Stromal cell of bone marrow (primary cell): Measurements from ENCODE around the gene ARHGEF19.
"Not testable (repeated sequence)": the region's sequence is repeated elsewhere in the genome, so short reads cannot be mapped to it uniquely, and the experiment has no call there.

Experiments used
- DNase-seq: peaks from one replicate; pipeline ENCODE4 v3.0.0-alpha.2; 2012; ENCODE audit warnings: low read depth

Gene ARHGEF19

DNA sequence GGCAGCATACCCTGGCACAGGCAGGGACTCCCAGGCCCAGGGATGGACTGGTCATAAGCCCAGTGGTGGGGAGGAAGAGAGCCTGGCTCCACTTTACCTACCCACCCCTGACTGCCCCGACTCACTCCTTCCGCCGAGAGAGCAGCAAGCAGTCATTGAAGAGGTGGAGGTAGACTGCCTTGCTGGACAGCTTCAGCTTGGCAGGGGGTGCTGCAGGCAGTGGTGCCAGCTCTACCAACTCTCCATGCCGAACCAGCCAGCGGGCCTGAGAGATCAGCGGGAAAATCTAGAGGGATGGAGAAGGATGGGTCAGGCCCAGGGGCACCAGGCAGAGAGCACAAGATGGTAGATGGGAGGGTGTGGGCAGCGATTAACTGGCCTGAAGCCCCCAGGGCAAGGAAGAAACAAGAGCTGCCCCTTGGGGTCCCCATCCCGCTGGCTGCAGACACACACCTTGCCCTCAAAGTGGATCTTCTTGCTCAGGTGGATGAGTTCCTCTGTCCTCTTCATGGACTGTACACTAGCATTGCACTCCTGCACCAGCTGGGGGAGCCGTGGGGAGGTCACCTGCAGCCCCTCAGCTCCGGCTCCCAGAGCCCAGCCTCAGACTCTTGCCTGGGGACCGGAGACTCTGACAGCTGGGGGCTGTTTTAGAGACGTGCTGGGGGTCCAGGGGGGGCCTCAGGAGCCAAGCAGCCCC, 7.7 kb downstream of the ARHGEF19 start:
- no peak for DNase-seq

DNA sequence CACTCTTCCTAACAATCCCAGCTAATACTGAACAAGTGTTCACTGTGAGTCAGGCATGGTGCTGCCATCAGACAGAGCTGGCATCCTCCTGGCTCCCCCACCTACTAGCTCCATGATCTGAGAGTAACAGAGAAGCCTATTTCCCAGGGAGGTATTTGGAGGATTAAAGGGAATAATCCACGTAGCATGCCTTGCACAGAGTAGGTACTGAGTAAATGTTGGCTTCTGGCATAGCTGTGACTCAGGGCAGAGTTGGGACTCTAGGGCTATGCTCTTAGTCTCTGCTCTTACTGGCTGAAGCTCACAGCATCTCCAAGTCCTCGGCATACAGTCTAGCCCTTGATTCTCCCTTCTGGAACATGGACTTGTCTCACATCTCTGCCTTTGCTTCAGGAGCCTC, 8.2 kb downstream of the ARHGEF19 start:
- DNase-seq, result no peak

DNA sequence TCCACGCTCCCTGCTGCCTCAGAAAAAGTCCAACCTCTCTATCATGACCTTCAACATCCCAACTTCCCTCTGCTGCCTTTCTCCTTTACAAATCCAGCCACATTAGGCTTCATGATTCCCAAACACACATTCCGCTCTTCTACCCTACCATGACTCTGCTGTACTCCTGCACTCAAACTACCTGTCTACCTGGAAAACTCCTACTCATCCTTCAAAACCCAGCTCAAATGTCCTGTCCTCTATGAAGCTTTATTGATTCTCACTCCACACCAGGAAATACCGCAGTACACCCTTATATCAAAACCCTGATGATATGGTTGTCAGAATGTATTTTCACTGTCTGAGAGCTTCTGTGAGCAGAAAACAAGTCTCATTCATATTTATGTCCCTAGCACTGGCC, 8.9 kb downstream of the ARHGEF19 start:
- no peak for DNase-seq

DNA sequence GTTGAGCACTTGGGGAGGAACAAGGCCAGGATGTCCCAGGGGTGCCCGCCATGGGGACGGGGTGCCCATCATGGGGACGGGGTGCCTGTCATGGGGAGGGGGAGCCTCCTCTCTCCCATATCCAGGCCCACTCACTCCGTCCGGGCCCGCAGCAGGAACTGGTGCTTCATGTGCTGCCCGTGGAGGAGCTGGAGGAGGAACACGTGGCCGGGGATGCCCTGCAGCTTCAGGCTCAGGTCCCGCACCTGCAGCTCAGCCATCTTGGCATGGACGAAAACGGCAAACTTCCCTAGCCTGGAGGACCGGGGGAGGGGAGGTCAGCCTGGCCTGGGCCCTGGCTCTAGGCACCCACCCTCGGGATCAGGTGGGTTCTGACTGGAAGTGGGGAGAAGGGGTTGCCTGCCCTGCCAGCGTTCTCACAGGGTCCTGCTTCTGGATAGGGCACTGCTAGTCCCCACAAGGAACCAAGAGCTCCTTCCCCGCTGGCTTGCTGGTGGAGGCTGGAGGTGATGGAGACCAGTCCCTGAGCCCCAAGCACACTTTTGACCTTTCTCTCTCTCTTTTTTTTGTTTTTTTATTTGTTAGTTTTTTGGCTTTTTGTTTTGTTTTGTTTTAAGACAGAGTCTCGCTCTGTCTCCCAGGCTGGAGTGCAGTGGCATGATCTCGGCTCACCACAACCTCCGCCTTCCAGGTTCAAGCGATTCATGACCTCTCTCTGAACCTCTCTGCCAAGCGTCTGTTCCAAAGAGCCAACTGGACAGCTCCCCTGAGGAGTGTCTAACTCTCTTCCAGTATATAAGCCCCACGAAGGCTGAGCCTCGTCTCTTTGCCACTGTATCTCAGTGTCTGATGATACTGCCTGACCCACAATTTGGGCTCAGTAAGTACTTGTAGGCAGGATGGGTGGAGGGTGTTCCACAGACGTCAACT, 9.9 kb downstream of the ARHGEF19 start:
- DNase-seq, result no peak

DNA sequence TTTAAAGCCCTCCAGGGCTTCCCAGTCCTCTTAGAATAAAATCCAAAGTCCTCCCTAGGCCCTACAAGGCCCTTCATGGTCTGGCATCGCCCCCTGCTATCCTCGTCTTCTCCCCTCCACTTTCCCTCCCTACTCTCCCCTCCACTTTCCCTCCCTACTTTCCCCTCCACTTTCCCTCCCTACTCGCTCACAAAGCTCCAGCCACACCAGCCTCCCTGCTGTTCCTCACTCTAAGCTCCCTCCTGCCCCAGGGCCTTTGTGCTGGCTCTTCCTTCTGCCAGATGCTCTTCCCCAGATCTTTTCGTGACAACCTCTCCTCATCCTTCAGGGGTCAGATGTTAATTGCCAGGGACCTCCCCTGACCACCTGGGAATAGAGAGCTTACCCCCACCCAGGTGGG, 12.8 kb downstream of the ARHGEF19 start:
- no peak for DNase-seq

DNA sequence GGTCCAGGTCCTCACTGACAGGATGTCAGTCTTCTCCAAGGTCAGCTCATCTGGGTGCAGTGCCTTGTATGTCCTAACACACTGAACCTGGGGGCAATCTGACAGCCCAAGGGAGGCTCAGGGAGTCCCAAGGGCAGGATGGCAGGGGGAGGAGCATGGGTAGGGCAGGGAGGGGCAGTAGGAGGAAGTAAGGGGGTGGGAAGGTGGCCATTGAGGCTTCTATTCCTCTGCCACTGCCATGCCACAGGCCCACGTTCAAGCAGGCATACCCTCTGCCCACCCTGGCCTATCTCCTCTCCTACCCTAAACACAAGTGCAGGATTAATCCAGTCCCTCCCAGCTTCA, 13.3 kb downstream of the ARHGEF19 start:
- no peak for DNase-seq

DNA sequence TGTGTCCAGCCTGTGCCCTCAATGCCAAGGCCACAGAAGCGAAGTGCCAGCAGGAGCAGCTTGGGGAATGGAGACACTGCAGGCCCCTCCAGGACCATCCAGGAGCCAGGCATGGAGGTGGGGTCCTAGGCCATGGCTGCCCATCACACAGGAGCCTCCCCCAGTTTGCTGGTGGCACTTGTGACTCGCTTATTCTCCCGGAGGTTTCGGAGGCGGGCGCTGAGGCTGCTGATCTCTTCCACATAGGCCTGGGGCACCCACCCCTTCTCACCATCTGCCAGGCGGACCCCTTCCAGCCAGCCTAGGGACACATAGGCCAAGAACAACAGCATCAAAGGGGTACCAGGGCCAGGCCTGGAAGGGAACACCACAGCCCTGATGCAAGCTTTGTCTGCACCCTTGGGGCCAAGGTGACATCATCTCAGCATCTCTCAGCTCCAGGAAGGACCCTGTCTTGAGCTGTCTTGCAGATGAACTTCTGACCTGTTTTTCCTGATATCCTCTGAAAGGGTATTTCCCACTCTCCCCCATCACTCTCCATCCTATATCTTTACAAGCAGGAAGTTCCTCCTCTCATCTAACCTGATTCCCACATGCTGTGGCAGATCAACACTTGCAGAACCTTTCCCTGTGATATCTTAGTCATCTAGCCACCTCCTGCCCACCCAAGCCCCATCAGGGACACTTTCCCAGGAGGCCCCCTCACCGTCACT, 13.9 kb downstream of the ARHGEF19 start:
- no peak for DNase-seq

DNA sequence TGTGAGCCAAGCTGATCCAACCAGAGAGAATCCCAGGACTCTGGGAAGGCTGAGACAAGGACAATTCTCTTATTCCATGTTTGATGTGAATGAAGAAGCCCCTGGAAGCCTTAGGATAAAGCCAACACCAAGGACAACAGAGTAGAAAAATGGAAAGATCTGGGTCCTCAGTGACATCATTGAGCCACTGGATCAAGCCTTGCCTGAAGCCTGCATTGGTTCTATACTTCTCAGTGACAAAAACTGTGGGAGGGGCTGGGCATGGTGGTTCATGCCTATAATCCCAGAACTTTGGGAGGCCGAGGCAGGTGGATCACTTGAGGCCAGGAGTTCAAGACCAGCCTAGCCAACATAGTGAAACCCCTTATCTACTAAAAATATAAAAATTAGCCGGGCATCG, 15.6 kb downstream of the ARHGEF19 start:
- no peak for DNase-seq

DNA sequence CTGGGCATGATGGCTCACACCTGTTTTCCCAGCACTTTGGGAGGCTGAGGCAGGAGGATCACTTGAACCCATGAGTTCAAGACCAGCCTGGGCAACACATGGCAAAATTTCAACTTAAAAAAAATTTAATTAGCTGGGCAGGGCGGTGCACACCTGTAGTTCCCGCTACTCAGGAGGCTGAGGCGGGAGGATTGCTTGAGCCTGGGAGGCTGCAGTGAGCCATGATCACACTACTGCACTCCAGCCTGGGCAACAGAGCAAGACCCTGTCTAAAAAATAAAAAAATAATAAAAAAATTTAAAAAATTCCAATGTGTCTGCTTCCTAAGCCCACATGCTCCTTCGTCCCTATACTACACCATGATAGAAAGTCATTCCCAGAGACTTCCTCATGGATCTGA, 16.3 kb downstream of the ARHGEF19 start:
- not testable (repeated sequence) for DNase-seq

DNA sequence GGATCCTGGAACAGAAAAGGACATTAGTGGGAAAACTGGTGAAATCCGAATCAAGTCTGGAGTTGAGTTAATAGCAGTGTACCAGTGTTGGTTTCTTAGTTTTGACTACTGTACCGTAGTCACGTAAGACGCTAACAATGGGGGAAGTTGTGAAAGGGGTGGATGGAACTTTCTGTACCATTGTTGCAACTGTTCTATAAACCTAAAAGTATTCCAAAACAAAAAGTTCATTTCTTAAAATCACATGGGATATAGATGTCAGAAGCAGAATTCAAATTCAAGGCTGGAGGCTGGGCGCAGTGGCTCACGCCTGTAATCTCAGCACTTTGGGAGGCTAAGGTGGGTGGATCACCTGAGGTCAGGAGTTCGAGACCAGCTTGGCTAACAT, 16.9 kb downstream of the ARHGEF19 start:
- DNase-seq, result no peak

DNA sequence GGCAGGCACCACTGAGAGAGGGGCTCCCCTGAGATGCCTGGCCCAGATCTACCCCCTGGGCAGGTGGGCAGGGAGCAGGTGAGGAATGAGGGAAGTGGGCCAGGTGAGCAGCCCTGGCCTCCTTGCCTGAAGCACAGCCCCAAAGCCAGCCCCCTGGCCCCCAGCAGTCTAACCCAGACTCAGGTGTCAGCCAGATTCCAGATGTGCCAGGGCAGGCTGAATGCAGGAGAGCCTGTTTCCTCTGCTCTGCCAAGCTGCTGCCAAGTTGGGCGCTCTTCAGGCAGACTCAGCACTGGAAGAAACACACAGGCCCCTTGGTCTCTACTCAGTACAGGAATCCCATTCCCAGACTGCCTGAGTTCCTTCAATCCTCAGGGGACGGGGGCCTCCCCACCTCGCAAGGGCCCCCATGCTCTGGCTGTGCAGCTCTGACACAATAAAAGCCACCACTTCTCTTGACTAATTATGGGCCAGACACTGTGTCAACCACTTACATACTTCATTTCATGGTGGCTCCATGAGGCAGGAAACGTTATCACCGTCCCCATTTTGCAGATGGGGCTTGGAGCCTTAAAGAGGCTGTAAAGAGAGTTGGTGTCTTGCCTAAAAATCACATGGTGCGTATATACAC, 20.4 kb downstream of the ARHGEF19 start:
- DNase-seq, result no peak

DNA sequence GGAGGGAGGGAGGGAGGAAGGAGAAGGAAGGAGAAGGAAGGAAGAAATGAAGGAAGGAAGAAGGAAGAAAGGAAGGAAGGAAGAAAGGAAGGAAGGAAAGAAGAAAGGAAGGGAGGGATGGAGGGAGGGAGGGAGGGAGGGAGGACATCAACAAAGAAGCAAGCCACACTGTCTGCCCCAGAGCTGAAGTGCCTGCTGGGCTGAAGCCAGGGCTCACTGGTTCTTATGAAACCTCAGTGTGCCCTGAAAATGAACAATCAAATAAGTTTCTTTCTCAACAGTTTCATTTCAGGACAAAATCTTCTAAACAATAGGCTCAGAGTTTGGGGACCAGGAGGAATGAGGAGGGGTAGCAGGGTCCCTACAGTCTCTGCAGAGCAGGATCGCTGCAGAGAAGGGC, 21.1 kb downstream of the ARHGEF19 start:
- DNase-seq, result no peak

DNA sequence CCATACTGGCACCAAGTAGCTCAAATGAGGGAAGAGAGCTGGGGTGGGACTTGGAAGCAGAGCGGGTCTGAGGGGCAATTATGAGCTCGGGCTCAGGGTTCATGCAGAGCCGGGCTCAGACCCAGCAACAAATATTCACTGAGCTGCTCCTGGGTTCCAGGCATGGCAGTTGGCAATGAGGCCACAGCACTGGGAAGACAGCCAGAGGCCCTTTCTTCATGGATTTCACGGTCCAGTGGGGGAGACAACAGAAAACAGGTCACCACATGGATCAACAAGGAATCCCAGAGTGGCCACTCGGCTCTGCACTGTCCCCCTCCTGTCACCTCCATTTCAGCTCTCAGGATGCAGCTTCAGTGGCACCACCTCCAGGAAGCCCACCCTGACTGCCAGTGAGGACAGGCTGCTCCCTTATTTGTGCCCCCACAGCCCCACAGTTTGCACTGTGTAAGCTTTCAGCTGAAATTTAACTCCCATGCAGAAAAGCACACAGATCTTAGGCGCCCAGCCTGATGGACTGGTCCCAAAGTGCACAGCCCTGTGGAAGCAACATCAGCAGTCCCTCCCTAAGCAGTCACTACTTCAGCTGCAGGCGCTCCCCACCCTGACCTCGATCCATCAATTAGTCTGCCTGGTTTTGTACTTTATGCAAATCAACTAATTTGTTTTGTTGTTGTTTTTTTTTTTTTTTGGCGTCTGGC, 22.4 kb downstream of the ARHGEF19 start:
- DNase-seq, result no peak

DNA sequence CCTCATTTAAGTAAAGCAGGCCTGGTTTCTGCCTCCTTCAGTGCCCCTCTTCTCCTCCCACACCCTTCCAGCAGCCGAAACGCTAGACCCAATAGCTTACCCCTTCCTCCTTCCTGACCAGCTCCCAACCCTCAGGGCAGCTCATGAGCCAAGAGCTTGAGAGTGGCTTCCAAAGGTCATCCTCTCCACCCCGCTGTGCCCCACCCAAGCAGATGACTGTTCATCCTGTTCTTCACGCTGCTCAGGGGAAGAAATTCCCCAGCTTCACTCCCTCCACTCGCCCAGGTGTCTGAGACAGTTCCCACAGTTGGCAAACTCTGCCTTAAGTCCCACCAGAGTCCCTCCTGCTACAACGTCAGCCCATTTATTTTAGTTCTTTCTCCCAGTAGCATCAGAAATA, 23.4 kb downstream of the ARHGEF19 start:
- DNase-seq, result no peak

DNA sequence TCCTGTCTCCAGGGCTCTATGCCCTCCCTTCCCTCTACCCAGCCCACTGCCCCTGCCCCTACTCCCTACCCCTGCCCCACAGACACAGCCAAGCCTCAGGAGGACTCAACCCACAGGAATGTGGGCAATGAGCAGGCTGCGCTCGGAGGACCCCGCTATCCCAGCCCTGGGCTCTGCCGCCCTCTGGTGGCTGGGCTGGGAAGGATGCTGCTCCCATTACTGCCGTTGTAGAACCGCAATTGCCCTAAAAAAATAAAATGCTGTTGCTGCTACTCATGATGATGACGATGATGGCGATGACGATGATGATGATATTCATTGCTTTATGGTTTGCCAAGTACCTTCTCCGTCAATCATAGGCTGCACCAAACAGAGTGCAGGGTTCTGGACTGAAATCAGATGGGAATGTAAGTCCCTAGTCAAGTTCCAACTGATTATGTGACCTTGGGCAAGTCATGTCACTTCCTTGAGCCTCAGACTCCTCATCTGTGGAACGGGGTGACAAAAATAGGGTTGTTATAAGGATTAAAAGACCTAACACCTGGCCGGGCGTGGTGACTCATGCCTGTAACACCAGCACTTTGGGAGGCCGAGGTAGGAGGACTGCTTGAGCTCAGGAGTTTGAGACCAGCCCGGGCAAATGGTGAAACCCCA, 24.6 kb downstream of the ARHGEF19 start:
- peak; percentile 72 for DNase-seq

DNA sequence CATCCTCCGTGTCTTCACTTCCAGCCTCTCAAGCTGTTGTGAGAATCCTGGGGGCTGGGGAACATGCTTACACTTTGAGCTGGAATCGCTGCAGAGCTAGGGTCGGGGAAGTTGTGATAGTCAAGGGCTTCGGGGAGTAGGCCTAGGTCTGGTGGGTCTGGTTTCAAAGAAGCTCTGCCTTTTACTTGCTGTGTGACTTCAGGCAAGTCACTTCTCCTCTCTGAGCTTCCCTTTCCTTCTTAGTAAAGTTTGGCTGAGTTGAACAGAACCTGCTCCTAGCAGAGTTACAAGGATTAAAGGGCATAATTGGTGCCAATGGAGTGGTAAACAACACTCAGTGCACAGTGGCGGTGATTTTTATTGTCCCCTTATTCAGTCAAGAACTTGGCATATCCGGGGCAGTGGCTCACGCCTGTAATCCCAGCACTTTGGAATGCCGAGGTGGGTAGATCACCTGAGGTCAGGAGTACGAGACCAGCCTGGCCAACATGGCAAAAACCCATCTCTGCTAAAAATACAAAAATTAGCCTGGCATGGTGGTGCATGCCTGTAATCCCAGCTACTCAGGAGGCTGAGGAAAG, 25.7 kb downstream of the ARHGEF19 start:
- no peak for DNase-seq

DNA sequence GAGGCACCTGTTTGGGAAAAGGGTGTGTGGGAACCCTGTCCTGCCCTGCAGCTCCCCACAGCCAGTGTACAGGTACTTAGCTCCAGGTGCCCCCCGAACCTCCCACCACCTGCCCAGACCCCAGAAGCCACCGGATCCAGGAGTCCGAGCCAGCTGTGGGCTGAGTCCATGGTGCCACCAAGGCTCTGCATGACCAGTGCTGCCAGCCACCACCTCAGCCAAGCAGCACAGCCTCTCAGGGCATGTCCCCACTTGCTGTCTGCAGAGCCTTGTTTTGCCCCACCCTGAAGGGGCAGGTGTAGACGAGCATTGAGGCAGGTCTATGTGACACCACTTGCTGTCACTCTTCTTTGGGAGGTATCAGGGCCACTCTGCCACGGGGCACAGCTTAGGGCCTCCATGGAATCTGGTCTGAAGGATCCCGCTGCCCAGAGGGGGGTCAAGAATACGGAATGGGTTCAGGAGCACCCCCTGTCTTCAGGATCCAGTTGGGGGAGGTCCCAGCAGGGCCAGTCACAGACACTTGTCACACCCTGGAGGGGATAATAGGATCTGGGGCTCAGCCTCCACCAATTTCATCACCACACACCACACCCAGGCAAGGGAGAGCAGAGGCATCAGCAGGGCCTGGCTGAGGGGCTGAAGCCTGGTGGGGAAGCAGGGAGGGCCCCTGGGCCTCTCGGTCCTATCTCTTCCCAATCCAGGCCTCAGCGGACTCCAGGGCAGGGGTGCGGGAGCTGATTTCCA, 27.7 kb downstream of the ARHGEF19 start:
- DNase-seq, result no peak

DNA sequence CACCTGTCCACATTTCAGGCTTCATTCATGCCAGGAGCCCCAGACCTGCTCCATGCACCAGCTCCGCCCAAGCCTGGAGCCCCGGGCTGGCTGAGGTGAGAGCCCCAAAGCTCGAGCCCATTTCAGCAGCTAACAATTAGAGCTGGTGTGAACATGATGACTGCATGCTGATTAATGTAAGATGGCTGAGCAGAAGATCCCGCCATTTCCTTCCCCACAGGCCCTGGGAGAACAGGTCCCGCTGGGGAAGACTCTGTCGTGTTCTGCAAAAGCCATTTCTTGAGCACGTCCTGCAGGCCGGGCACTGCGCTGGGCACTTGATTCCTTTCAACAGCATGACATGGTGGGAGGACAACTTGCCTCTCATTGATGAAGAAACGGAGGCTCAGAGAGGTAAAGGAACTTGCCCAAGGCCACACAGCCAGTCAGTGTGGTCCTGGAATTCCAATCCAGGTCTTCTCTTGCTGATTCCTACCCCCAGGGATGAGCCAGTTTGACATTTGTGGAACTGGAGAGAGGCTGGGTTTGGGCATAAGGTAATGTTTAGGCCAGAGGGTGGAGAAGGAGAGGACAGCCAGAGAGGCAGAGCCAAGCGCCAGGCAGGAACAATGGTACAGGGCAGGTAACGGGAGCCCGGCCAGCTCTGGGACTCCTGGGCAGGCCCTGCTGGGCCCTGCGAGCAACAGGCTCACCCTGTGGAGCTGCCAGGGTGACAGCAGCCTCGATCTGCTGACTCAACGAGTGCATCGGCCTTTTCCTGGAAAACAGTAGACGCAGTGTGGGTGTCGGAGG, 28.5 kb downstream of the ARHGEF19 start:
- no peak for DNase-seq

DNA sequence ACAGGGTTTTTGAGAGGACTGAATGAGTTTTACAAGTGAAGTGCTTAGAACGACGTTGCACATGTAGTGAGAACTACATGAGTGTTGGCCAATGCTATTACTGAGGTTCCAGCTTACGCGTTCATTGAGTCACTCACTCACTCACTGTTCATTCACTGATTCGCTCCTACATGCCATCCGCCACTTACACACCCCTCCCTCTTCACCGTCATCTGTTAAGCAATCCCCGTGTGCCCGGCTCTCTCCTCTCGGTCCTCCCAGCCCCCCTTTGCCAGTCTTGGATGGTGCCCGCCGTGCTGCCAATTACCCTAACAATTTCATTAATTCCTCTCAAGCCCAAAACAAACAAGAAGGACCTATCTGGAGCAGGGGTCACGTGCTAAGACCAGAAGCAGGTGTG, 29.3 kb downstream of the ARHGEF19 start:
- peak; percentile 84 for DNase-seq
